Hepatic stellate cell (primary cell): ENCODE measurements around the gene ACOXL.

Source experiments
- DNase-seq: peaks from one replicate; pipeline ENCODE4 v3.0.0; 2011; ENCODE audit warnings: low spot score

ACOXL gene

GRCh38 chr2:110858135-110858725 lies 125.9 kb downstream of the ACOXL start:
- no peak for DNase-seq

- DNase-seq, result no peak
Measured at GRCh38 chr2:110858993-110859701, 126.8 kb downstream of the ACOXL start.

- no peak for DNase-seq
Measured at GRCh38 chr2:110860630-110861029, 128.3 kb downstream of the ACOXL start.

GRCh38 chr2:110861616-110862260 lies 129.4 kb downstream of the ACOXL start:
- DNase-seq, result no peak

- DNase-seq, result no peak
Measured at GRCh38 chr2:110863726-110864125, 131.4 kb downstream of the ACOXL start.

GRCh38 chr2:110864176-110864575 lies 131.8 kb downstream of the ACOXL start:
- no peak for DNase-seq

- DNase-seq, result no peak
Measured at GRCh38 chr2:110864731-110865130, 132.4 kb downstream of the ACOXL start.

GRCh38 chr2:110865188-110865587 lies 132.8 kb downstream of the ACOXL start:
- no peak for DNase-seq

- no peak for DNase-seq
Measured at GRCh38 chr2:110866045-110866444, 133.7 kb downstream of the ACOXL start.

- no peak for DNase-seq
Measured at GRCh38 chr2:110866466-110866865, 134.1 kb downstream of the ACOXL start.

GRCh38 chr2:110867078-110867477 lies 134.7 kb downstream of the ACOXL start:
- DNase-seq, result no peak

- DNase-seq, result no peak
Measured at GRCh38 chr2:110868971-110869370, 136.6 kb downstream of the ACOXL start.

- DNase-seq, result no peak
Measured at GRCh38 chr2:110869472-110870446, 137.4 kb downstream of the ACOXL start.

- no peak for DNase-seq
Measured at GRCh38 chr2:110870545-110870944, 138.2 kb downstream of the ACOXL start.

GRCh38 chr2:110871637-110872036 lies 139.3 kb downstream of the ACOXL start:
- DNase-seq, result no peak

- DNase-seq, result no peak
Measured at GRCh38 chr2:110872521-110872920, 140.1 kb downstream of the ACOXL start.

GRCh38 chr2:110873056-110873502 lies 140.7 kb downstream of the ACOXL start:
- no peak for DNase-seq

GRCh38 chr2:110873597-110874452 lies 141.5 kb downstream of the ACOXL start:
- no peak for DNase-seq

GRCh38 chr2:110874453-110875383 lies 142.3 kb downstream of the ACOXL start:
- DNase-seq, result no peak

GRCh38 chr2:110875384-110875725 lies 143.0 kb downstream of the ACOXL start:
- DNase-seq, result no peak
